Measurements from ENCODE around the gene MAN1A1.

DNA sequence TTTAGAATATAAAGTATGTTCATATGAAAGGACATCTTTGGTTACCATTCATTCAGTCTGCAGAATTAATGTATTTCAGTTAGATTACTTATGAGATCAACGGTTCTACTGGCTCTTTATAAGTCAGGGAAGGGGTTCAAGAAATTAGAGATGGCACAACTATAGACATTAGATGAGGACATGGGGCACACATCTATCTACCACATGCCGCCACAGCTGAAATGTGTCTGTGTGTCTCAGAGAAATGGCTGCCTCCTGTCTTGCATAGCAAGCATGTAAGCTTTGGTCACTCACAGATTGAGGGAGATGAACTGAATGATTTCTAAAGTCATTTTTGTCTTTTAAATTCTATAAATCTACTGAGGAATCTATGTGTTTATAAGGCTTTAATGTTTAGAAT, 142.2 kb downstream of the MAN1A1 start:
- TF ChIP-seq CTCF (IDR thresholded peaks at IDR 0.05) (no peak), POLR2A (IDR thresholded peaks at IDR 0.05) (no peak), POLR2AphosphoS5 (IDR thresholded peaks at IDR 0.05) (no peak)

Measured in suprapubic skin (tissue), 4 donors.